CD8-positive, alpha-beta memory T cell (primary cell): ENCODE data around the gene USP40. TPM values are rescaled to one million over a fixed set of nuclear protein-coding genes. Genes with fewer than 3 reads are reported as not detected.
A peak's percentile ranks its signal among the peaks of the same experiment; 100 is the strongest.
"Not testable (repeated sequence)": the region's sequence is repeated elsewhere in the genome, so short reads cannot be mapped to it uniquely, and the experiment has no call there.

ENCODE experiments used
- CTCF ChIA-PET: fragments of 350-600 bp; sonication (Branson Sonifier 250); formaldehyde crosslinking; loops from one replicate; lab custom pipeline; 2021; ENCODE audit warnings: antibody characterized with exemption; lab: Charles Lee
- POLR2A ChIA-PET: fragments of 350-600 bp; sonication (Branson Sonifier 250); formaldehyde crosslinking; loops from one replicate; lab custom pipeline; 2021; ENCODE audit warnings: antibody characterized with exemption; lab: Charles Lee
- DNase-seq, 5 donors: peaks; one replicate each; pipeline versions ENCODE4 v3.0.0 to v3.0.0-alpha.2; 2020 to 2022; ENCODE audit warnings: mixed read lengths in 1 of 5
- H3K27ac ChIP-seq: one replicate; pipeline ENCODE4 v1.7.0; 2013; ENCODE audit warnings: low read depth, mild to moderate bottlenecking, low read length, moderate library complexity
- H3K27me3 ChIP-seq: 2 replicates; pipeline ENCODE4 v1.7.0; 2013; ENCODE audit warnings: low read length, mild to moderate bottlenecking; ENCODE audit not compliant: insufficient read depth, poor library complexity, severe bottlenecking
- H3K36me3 ChIP-seq: 2 replicates; pipeline ENCODE4 v1.7.0; 2013; ENCODE audit warnings: mild to moderate bottlenecking, low read length, moderate library complexity; ENCODE audit not compliant: insufficient read depth
- H3K4me1 ChIP-seq: 2 replicates; pipeline ENCODE4 v1.7.0; 2013; ENCODE audit warnings: mild to moderate bottlenecking, low read length, moderate library complexity; ENCODE audit not compliant: insufficient read depth
- H3K4me3 ChIP-seq: 2 replicates; pipeline ENCODE4 v1.7.0; 2013; ENCODE audit warnings: mild to moderate bottlenecking, low read length
- H3K9me3 ChIP-seq: 2 replicates; pipeline ENCODE4 v1.7.0; 2013; ENCODE audit warnings: mild to moderate bottlenecking, low read length
- H3K27ac Mint-ChIP-seq, 8 donors: one replicate each; pipeline ENCODE4 v1.8.0; 2020 to 2021; ENCODE audit warnings: mixed read lengths in 8 of 8, mild to moderate bottlenecking in 6 of 8, inconsistent platforms in 3 of 8, moderate library complexity in 3 of 8
- H3K27me3 Mint-ChIP-seq, 2 donors: one replicate each; pipeline ENCODE4 v1.8.0; 2020 to 2021; ENCODE audit warnings: mixed read lengths in 2 of 2, mild to moderate bottlenecking in 1 of 2, moderate library complexity in 1 of 2
- H3K36me3 Mint-ChIP-seq, 3 donors: one replicate each; pipeline ENCODE4 v1.8.0; 2020 to 2021; ENCODE audit warnings: mixed read lengths in 3 of 3, inconsistent platforms in 1 of 3, mild to moderate bottlenecking in 1 of 3
- H3K4me1 Mint-ChIP-seq, 3 donors: one replicate each; pipeline ENCODE4 v1.8.0; 2020 to 2021; ENCODE audit warnings: mixed read lengths in 3 of 3, inconsistent platforms in 1 of 3, mild to moderate bottlenecking in 1 of 3
- H3K4me3 Mint-ChIP-seq, 7 donors: one replicate each; pipeline ENCODE4 v1.8.0; 2020 to 2021; ENCODE audit warnings: mixed read lengths in 7 of 7, mild to moderate bottlenecking in 6 of 7, moderate library complexity in 4 of 7, inconsistent platforms in 2 of 7
- H3K9me3 Mint-ChIP-seq, 5 donors: one replicate each; pipeline ENCODE4 v1.8.0; 2020 to 2022; ENCODE audit warnings: mixed read lengths in 5 of 5, mild to moderate bottlenecking in 3 of 5, moderate library complexity in 2 of 5, inconsistent platforms in 1 of 5
- polyA plus RNA-seq: library from polyadenylated mRNA; unstranded; fragments of 300-500 nt; fragmentation: Illumina TruSeq; gene quantifications from one replicate; pipeline ENCODE4 v1.2.3, GENCODE V29; 2021
- total RNA-seq, 2 experiments: library from RNA; stranded (reverse); gene quantifications; one replicate each; pipeline ENCODE4 v1.2.3, GENCODE V29; 2021

USP40 gene
- total and polyA plus RNA-seq, 3 experiments from 2014 or later, result 5.4 to 14.8 (median 13.3) TPM

DNA sequence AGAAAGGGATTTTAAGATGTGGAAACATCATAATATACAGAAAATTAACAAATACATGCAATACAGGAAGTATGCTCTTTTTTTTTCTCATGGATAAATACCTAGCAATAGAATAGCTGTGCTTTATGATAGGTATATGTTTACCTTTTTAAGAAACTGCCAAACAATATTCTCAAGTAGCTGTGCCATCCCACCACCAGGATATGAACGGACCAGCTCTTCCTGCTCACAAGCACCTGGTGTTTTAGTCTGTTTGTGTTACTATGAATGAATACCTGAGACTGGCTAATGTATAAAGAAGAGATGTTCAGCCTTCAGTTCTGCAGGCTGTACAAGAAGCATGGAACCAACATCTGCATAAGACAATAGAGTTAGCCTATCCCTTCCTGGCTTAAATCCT is 30.9 kb upstream of the USP40 start:
- Mint-ChIP-seq H3K36me3 (peaks cover 0 to 4% (median 0%) of the 10 kb centered on the region in 3 donors), H3K4me1 (no peaks in the 10 kb centered on the region), H3K9me3 (no peaks in the 10 kb centered on the region), H3K27me3 (peaks cover 17 to 34% of the 10 kb centered on the region in 2 donors), H3K4me3 (no peak overlapping the region), H3K27ac (peak overlapping the region in 1 of 8 donors; percentile 43)
- Histone ChIP-seq H3K4me3 (no peak overlapping the region), H3K27ac (no peak overlapping the region), H3K27me3 (no peaks in the 10 kb centered on the region), H3K9me3 (no peaks in the 10 kb centered on the region), H3K36me3 (no peaks in the 10 kb centered on the region), H3K4me1 (no peaks in the 10 kb centered on the region)
- ChIA-PET CTCF (no interaction called here), POLR2A (no interaction called here)
- DNase-seq, result no peak

DNA sequence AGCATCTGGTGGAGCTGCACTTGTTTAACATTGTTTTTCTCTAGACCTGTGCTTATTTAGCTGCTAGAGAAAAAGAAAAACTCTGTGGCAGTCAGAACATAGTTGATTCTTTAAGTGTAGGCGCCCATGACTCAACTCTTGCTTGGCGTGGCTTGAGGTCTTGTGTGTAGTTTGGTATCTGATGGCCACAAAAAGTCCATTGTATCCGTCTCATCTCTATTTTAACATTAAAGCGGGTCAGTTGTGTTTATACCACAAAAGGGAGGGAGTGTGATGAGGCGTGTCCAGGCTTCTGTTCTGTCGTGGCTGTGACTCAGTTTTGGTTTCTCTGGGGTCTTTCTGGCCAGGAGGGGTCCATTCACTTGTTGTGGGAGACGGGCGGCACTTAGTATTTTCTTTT is 26.6 kb upstream of the USP40 start:
- no peaks in the 10 kb centered on the region for H3K27me3 ChIP-seq
- H3K4me3 ChIP-seq, result no peak overlapping the region
- H3K36me3 ChIP-seq, result no peaks in the 10 kb centered on the region
- H3K4me1 Mint-ChIP-seq, result no peaks in the 10 kb centered on the region
- CTCF ChIA-PET, result no interaction called here
- H3K9me3 ChIP-seq, result no peaks in the 10 kb centered on the region
- H3K27me3 Mint-ChIP-seq, result peaks cover 4 to 31% of the 10 kb centered on the region in 2 donors
- H3K27ac ChIP-seq, result no peak overlapping the region
- DNase-seq, result no peak
- H3K27ac Mint-ChIP-seq, result no peak overlapping the region
- H3K4me1 ChIP-seq, result no peaks in the 10 kb centered on the region
- H3K4me3 Mint-ChIP-seq, result no peak overlapping the region
- no peaks in the 10 kb centered on the region for H3K9me3 Mint-ChIP-seq
- POLR2A ChIA-PET, result no interaction called here
- H3K36me3 Mint-ChIP-seq, result no peaks in the 10 kb centered on the region

DNA sequence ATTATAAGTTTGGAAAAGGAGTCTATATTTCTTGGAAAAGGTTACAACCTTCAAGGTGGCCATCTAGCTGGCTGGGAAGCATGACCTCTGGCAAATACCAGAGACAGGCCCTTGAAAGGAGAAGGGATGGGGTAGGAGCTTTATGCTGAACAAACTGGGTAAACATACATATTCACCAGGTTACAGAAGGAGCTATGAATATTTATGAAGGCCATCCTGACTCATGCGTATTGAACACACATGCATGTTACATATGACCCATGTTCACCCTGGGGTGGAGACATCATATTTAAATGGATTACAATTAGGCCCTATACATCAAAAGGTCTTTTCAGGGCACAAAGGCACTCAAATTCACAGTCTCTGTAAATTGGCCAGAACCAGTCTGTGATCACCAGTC is 26.1 kb upstream of the USP40 start:
- H3K36me3 ChIP-seq, H3K4me3 ChIP-seq, H3K4me1 Mint-ChIP-seq, H3K36me3 Mint-ChIP-seq, H3K27ac ChIP-seq, DNase-seq, H3K9me3 ChIP-seq, H3K27me3 ChIP-seq, H3K4me3 Mint-ChIP-seq, H3K4me1 ChIP-seq, POLR2A ChIA-PET, CTCF ChIA-PET, H3K9me3 Mint-ChIP-seq, H3K27ac Mint-ChIP-seq: not testable (repeated sequence)
- H3K27me3 Mint-ChIP-seq, result peaks cover 6 to 34% of the 10 kb centered on the region in 2 donors

DNA sequence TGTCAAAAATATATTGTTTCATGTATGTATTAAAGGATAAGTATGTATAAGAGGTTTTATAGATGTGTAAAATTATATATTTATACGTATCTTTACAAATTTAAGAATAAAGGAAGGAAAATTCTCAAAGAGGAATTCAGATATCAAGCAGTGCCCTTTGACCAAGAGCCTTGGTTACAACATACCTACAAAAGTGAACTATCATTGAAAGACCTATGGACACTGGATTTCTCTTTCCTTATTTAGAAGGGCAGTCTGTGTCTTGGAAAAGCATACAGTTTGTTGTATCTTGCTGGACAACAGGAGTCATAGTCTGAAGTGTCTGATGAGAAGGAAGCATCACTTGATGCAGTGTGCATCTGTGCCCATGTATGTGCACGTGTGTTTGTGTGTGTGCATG is 21.8 kb upstream of the USP40 start:
- no peak for DNase-seq
- H3K36me3 ChIP-seq, result no peaks in the 10 kb centered on the region
- no peaks in the 10 kb centered on the region for H3K9me3 ChIP-seq
- Mint-ChIP-seq H3K27me3 (peaks cover 16 to 56% of the 10 kb centered on the region in 2 donors), H3K4me3 (no peak overlapping the region), H3K27ac (no peak overlapping the region), H3K36me3 (peaks cover 0 to 1% (median 0%) of the 10 kb centered on the region in 3 donors), H3K4me1 (no peaks in the 10 kb centered on the region), H3K9me3 (no peaks in the 10 kb centered on the region)
- ChIA-PET POLR2A (no interaction called here), CTCF (no interaction called here)
- H3K27ac ChIP-seq, result no peak overlapping the region
- H3K4me1 ChIP-seq, result no peaks in the 10 kb centered on the region
- H3K4me3 ChIP-seq, result no peak overlapping the region
- peaks cover 9% of the 10 kb centered on the region for H3K27me3 ChIP-seq

DNA sequence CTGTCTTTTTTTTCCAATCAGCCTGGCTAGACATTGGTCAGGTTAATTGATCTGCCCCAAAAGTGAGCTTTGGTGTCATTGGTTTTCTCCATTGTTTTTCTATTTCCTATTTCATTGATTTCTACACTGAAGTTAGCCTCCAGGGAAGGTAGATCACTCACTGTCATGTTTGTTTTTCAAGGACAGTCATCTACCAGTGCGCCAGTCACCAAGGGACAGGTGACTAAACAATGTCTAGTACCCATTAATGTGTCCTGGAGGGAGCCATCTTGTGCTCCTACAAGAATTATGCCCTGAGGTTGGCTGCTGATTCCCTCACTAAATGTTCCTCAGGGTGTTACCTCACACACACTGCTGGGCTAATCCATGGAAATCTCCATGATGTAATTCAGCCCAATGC is 17.6 kb upstream of the USP40 start:
- peaks cover 0 to 1% (median 0%) of the 10 kb centered on the region in 3 donors for H3K36me3 Mint-ChIP-seq
- POLR2A ChIA-PET, result no interaction called here
- H3K27me3 ChIP-seq, result peaks cover 9% of the 10 kb centered on the region
- H3K9me3 Mint-ChIP-seq, result peaks cover 0 to 2% (median 0%) of the 10 kb centered on the region in 5 donors
- H3K9me3 ChIP-seq, result no peaks in the 10 kb centered on the region
- no peaks in the 10 kb centered on the region for H3K4me1 Mint-ChIP-seq
- no peaks in the 10 kb centered on the region for H3K4me1 ChIP-seq
- no peak overlapping the region for H3K4me3 ChIP-seq
- no peak for DNase-seq
- H3K27ac ChIP-seq, result no peak overlapping the region
- no peaks in the 10 kb centered on the region for H3K36me3 ChIP-seq
- peaks cover 21 to 43% of the 10 kb centered on the region in 2 donors for H3K27me3 Mint-ChIP-seq
- H3K27ac Mint-ChIP-seq, result no peak overlapping the region
- no peak overlapping the region for H3K4me3 Mint-ChIP-seq
- CTCF ChIA-PET, result no interaction called here

DNA sequence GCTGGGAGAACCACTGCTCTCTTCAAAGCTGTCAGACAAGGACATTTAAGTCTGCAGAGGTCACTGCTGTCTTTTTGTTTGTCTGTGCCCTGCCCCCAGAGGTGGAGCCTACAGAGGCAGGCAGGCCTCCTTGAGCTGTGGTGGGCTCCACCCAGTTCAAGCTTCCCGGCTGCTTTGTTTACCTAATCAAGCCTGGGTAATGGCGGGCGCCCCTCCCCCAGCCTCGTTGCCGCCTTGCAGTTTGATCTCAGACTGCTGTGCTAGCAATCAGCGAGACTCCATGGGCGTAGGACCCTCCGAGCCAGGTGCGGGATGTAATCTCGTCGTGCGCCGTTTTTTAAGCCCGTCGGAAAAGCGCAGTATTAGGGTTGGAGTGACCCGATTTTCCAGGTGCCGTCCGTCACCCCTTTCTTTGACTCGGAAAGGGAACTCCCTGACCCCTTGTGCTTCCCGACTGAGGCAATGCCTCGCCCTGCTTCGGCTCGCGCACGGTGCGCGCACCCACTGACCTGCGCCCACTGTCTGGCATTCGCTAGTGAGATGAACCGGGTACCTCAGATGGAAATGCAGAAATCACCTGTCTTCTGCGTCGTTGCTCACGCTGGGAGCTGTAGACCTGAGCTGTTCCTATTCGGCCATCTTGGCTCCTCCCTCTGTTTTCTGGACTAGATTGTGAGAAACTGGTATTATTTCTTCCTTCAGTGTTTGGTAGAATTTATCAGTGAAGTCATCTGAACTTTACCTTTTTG is 16.8 kb upstream of the USP40 start:
- H3K4me1 Mint-ChIP-seq, H3K4me1 ChIP-seq, H3K9me3 ChIP-seq, CTCF ChIA-PET, H3K9me3 Mint-ChIP-seq, H3K36me3 ChIP-seq, H3K27me3 ChIP-seq, H3K4me3 ChIP-seq, POLR2A ChIA-PET, H3K36me3 Mint-ChIP-seq, H3K27ac ChIP-seq: not testable (repeated sequence)
- H3K27me3 Mint-ChIP-seq, result peaks cover 20 to 35% of the 10 kb centered on the region in 2 donors
- DNase-seq, result peak in 1 of 5 donors; percentile 19
- H3K4me3 Mint-ChIP-seq, result peak overlapping the region in 3 of 7 donors; percentile 23 to 79 (median 58)
- peak overlapping the region in 1 of 8 donors; percentile 42 for H3K27ac Mint-ChIP-seq

DNA sequence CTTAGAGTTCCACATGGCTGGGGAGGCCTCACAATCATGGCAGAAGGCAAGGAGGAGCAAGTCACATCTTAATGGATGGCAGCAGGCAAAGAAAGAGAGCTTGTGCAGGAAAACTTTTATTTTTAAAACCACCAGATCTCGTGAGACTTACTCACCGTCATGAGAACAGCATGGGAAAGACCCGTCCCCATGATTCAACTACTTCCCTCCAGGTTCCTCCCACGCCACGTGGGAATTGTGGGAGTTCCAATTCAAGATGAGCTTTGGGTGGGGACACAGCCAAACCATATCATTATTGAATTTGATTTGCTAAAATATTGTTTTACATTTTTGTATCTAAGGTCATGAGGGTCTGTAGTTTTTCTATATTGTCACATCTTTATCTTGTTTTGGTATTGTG is 10.8 kb upstream of the USP40 start:
- H3K9me3 Mint-ChIP-seq, H3K36me3 ChIP-seq, CTCF ChIA-PET, H3K36me3 Mint-ChIP-seq, H3K27me3 ChIP-seq, H3K4me1 Mint-ChIP-seq, H3K4me3 Mint-ChIP-seq, H3K9me3 ChIP-seq, H3K4me1 ChIP-seq, DNase-seq, H3K27ac ChIP-seq, POLR2A ChIA-PET, H3K4me3 ChIP-seq, H3K27me3 Mint-ChIP-seq: not testable (repeated sequence)
- peak overlapping the region in 1 of 8 donors; percentile 24 for H3K27ac Mint-ChIP-seq

DNA sequence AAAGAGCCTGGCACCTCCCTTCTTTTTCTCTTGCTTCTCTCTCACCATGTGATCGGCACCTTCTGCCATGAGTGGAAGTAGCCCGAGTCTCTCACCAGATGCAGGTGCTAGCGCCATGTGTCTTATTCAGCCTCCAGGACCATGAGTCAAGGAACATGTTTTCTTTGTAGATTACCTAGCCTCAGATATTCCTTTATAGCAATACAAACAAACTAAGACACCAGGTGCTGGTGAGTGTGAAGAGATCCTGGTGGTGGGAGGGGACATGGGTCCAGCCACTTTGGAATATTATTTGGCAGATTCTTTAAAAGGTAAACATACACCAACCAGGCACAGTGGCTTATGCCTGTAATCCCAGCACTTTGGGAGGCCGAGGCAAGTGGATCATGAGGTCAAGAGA is 5.9 kb upstream of the USP40 start:
- Mint-ChIP-seq H3K36me3 (peaks cover 0 to 2% (median 0%) of the 10 kb centered on the region in 3 donors), H3K4me1 (no peaks in the 10 kb centered on the region), H3K9me3 (peaks cover 0 to 5% (median 0%) of the 10 kb centered on the region in 5 donors), H3K27me3 (peaks cover 4 to 16% of the 10 kb centered on the region in 2 donors), H3K4me3 (no peak overlapping the region), H3K27ac (no peak overlapping the region)
- DNase-seq, result no peak
- CTCF ChIA-PET, result no interaction called here
- no peaks in the 10 kb centered on the region for H3K9me3 ChIP-seq
- no peak overlapping the region for H3K27ac ChIP-seq
- no peak overlapping the region for H3K4me3 ChIP-seq
- POLR2A ChIA-PET, result no interaction called here
- no peaks in the 10 kb centered on the region for H3K27me3 ChIP-seq
- no peaks in the 10 kb centered on the region for H3K36me3 ChIP-seq
- no peaks in the 10 kb centered on the region for H3K4me1 ChIP-seq
